ENCODE data around the gene MYO10. TPM values are rescaled to one million over a fixed set of nuclear protein-coding genes. Genes with fewer than 3 reads are reported as not detected.
"Not testable (repeated sequence)": the region's sequence is repeated elsewhere in the genome, so short reads cannot be mapped to it uniquely, and the experiment has no call there.

MYO10 gene
- total and polyA plus RNA-seq, 3 donors from 2014 or later = 37.8 to 102 (median 99.8) TPM

GRCh38 chr5:16841416-16841815, 94.7 kb downstream of the MYO10 start:
- H3K27ac ChIP-seq = peak overlapping the region; percentile 51 to 76
- intact Hi-C loops (cut with DNase I; ENCODE audit: low total_unique reads) = no loop called here
- WGBS, 2 donors = 54 to 62% methylated on average over 7 of the region's 7 CpGs

GRCh38 chr5:16837305-16837704, 98.8 kb downstream of the MYO10 start:
- intact Hi-C loops (cut with DNase I; ENCODE audit: low total_unique reads) = no loop called here
- no peak overlapping the region for H3K27ac ChIP-seq
- DNase-seq = no peak
- no peak for TF ChIP-seq POLR2A (IDR thresholded peaks at IDR 0.05)
- no peak for TF ChIP-seq CTCF (IDR thresholded peaks at IDR 0.05)
- WGBS, 2 donors = 71 to 90% methylated on average over 3 of the region's 3 CpGs
- no peaks in the 10 kb centered on the region for H3K36me3 ChIP-seq (ENCODE audit: low read depth, missing control alignments)
- H3K9me3 ChIP-seq = no peaks in the 10 kb centered on the region
- no peaks in the 10 kb centered on the region for H3K4me1 ChIP-seq
- no peaks in the 10 kb centered on the region for H3K27me3 ChIP-seq
- H3K4me3 ChIP-seq = no peak overlapping the region

More at GRCh38 chr5:16841416-16841815, 94.7 kb downstream of the MYO10 start:
- Histone ChIP-seq H3K4me1 (no peaks in the 10 kb centered on the region), H3K27me3 (no peaks in the 10 kb centered on the region), H3K4me3 (no peak overlapping the region), H3K36me3 (ENCODE audit: low read depth, missing control alignments) (no peaks in the 10 kb centered on the region), H3K9me3 (no peaks in the 10 kb centered on the region)
- peak; percentile 29 for DNase-seq
- TF ChIP-seq CTCF (IDR thresholded peaks at IDR 0.05) (no peak), POLR2A (IDR thresholded peaks at IDR 0.05) (no peak)

GRCh38 chr5:16834029-16834428, 102.1 kb downstream of the MYO10 start:
- TF ChIP-seq POLR2A (IDR thresholded peaks at IDR 0.05) (no peak), CTCF (IDR thresholded peaks at IDR 0.05) (no peak)
- no peak for DNase-seq
- Histone ChIP-seq H3K36me3 (ENCODE audit: low read depth, missing control alignments) (no peaks in the 10 kb centered on the region), H3K27ac (no peak overlapping the region), H3K9me3 (no peaks in the 10 kb centered on the region), H3K27me3 (no peaks in the 10 kb centered on the region), H3K4me1 (no peaks in the 10 kb centered on the region), H3K4me3 (no peak overlapping the region)
- intact Hi-C loops (cut with DNase I; ENCODE audit: low total_unique reads) = no loop called here
- WGBS, 2 donors = 82 to 92% methylated on average over 6 of the region's 6 CpGs

DNA sequence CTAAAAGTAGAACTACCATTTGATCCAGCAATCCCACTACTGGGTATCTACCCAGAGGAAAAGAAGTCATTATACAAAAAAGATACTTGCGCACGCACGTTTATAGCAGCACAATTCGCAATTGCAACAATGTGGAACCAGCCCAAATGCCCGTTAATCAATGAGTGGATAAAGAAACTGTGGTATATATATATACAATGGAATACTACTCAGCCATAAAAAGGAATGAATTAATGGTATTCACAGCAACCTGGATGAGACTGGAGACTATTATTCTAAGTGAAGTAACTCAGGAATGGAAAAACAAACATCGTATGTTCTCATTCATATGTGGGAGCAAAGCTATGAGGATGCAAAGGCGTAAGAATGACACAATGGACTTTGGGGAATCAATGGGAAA, 104.8 kb downstream of the MYO10 start:
- WGBS, 2 donors = 89 to 91% methylated on average over 7 of the region's 7 CpGs
- H3K4me3 ChIP-seq; H3K27ac ChIP-seq; intact Hi-C loops (cut with DNase I; ENCODE audit: low total_unique reads); H3K36me3 ChIP-seq (ENCODE audit: low read depth, missing control alignments); H3K4me1 ChIP-seq; H3K9me3 ChIP-seq; DNase-seq; H3K27me3 ChIP-seq: not testable (repeated sequence)

DNA sequence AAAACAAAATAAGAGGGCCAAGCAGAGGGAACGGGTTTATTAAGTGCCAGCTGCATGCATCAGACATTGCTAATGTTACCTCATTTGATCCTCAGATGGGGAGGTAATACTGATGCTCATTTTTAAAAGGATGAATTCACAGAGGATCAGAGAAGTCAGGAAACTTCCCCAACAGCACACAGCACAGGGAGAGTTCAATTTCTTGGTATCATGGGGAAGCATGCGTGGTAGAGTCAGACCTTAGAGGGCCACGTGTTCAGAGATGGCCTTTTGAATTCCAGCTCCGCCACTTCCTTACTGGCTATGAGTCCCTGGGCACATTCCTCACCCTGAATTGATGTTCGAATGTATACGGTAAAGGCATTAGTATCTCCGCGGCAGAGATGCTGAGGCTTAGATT, 108.3 kb downstream of the MYO10 start:
- H3K4me1 ChIP-seq = peaks cover 7% of the 10 kb centered on the region
- 81 to 87% methylated on average over 8 of the region's 8 CpGs for WGBS, 2 donors
- no peaks in the 10 kb centered on the region for H3K27me3 ChIP-seq
- H3K27ac ChIP-seq = no peak overlapping the region
- intact Hi-C loops (cut with DNase I; ENCODE audit: low total_unique reads) = no loop called here
- TF ChIP-seq POLR2A (IDR thresholded peaks at IDR 0.05) = no peak
- no peak for TF ChIP-seq CTCF (IDR thresholded peaks at IDR 0.05)
- no peaks in the 10 kb centered on the region for H3K36me3 ChIP-seq (ENCODE audit: low read depth, missing control alignments)
- H3K4me3 ChIP-seq = no peak overlapping the region
- no peak for DNase-seq
- H3K9me3 ChIP-seq = no peaks in the 10 kb centered on the region
